HCT116 (cell line): Measurements from ENCODE around the gene SEMA4F. TPM values are rescaled to one million over a fixed set of nuclear protein-coding genes. Genes with fewer than 3 reads are reported as not detected.

ENCODE experiments used
- ATAC-seq: fragments of 200-7000 bp; cut with Tn5 transposase; 2 replicates; pipeline ENCODE4 v1.9.1; 2020; ENCODE audit warnings: mild to moderate bottlenecking, moderate library complexity
- BruUV-seq: library from RNA; stranded (reverse); fragments of 400-500 nt; replicated peaks from 2 replicates; lab custom pipeline; 2021; lab: Mats Ljungman, UMichigan
- CTCF ChIA-PET: fragments of 300-600 bp; sonication (Branson Sonifier 250); formaldehyde crosslinking; loops from one replicate; lab custom pipeline; 2021; ENCODE audit warnings: antibody characterized with exemption; lab: Charles Lee
- POLR2A ChIA-PET: fragments of 300-600, 350-600 bp; sonication (Branson Sonifier 250); formaldehyde crosslinking; loops from one replicate; lab custom pipeline; 2021; ENCODE audit warnings: antibody characterized with exemption; lab: Charles Lee
- RAD21 ChIA-PET, 2 experiments: fragments of 300-600 bp; sonication (Branson Sonifier 250); formaldehyde crosslinking; loops; one replicate each; lab custom pipeline; 2023; ENCODE audit warnings: low total read pairs in 2 of 2; ENCODE audit not compliant: uncharacterized antibody in 2 of 2, unreplicated experiment in 2 of 2, low non-redundant PET in 1 of 2; lab: Charles Lee
- DNase-seq: peaks from one replicate; pipeline ENCODE4 v3.0.0-alpha.2; 2010; ENCODE audit warnings: low read depth, low spot score
- H2AFZ ChIP-seq: fragments of 200-600 bp; shearing (Covaris generic), sonication (generic); 2 replicates; pipeline ENCODE4 v1.6.1; 2017; ENCODE audit warnings: low read depth, mixed run types, mixed read lengths, antibody characterized with exemption, low read length; ENCODE audit not compliant: poor library complexity, severe bottlenecking
- H3K27ac ChIP-seq: 2 replicates; pipeline ENCODE4 v1.5.1; 2012; ENCODE audit warnings: low read depth, low read length
- H3K27me3 ChIP-seq: fragments of 200-600 bp; sonication (generic); 2 replicates; pipeline ENCODE4 v1.6.1; 2016; ENCODE audit warnings: mixed run types, low read length, mixed read lengths; ENCODE audit not compliant: insufficient read depth
- H3K36me3 ChIP-seq, 2 experiments: fragments of 200-500 bp in 1 of 2; fragments of 200-600 bp in 1 of 2; sonication (Bioruptor generic) in 1 of 2; sonication (generic) in 1 of 2; 2 replicates each; pipeline versions ENCODE4 v1.5.1 to v1.6.1; 2014 to 2016; ENCODE audit warnings: low read length in 2 of 2, inconsistent platforms in 1 of 2, mixed read lengths in 1 of 2, mixed run types in 1 of 2; ENCODE audit not compliant: insufficient read depth in 2 of 2, control insufficient read depth in 1 of 2
- H3K4me1 ChIP-seq, 2 experiments: fragments of 200-600 bp in 1 of 2; sonication (generic) in 1 of 2; 2 replicates each; pipeline versions ENCODE4 v1.5.1 to v1.6.1; 2012 to 2017; ENCODE audit warnings: low read length in 2 of 2, inconsistent platforms in 1 of 2, mild to moderate bottlenecking in 1 of 2, mixed read lengths in 1 of 2, mixed run types in 1 of 2, moderate library complexity in 1 of 2; ENCODE audit not compliant: insufficient read depth in 2 of 2, control insufficient read depth in 1 of 2
- H3K4me2 ChIP-seq: fragments of 200-600 bp; sonication (generic); 2 replicates; pipeline ENCODE4 v1.6.1; 2017; ENCODE audit warnings: mixed run types, low read length, mixed read lengths
- H3K4me3 ChIP-seq, 2 experiments: fragments of 200-600 bp in 1 of 2; sonication (generic) in 1 of 2; replicated peaks in 1 of 2; 2 replicates each; pipeline ENCODE4 v1.5.1; 2011 to 2016; ENCODE audit warnings: low read length in 2 of 2, control low read depth in 1 of 2, low read depth in 1 of 2, mild to moderate bottlenecking in 1 of 2, mixed read lengths in 1 of 2, mixed run types in 1 of 2
- H3K79me2 ChIP-seq: fragments of 200-600 bp; sonication (generic); 2 replicates; pipeline ENCODE4 v1.6.1; 2017; ENCODE audit warnings: mild to moderate bottlenecking, mixed run types, low read length, moderate library complexity, mixed read lengths; ENCODE audit not compliant: insufficient read depth
- H3K9ac ChIP-seq: fragments of 200-600 bp; sonication (generic); 2 replicates; pipeline ENCODE4 v1.6.1; 2016; ENCODE audit warnings: low read length, mixed read lengths
- H3K9me2 ChIP-seq: fragments of 200-600 bp; sonication (generic), shearing (Covaris generic); 2 replicates; pipeline ENCODE4 v1.6.1; 2017; ENCODE audit warnings: mixed run types, mild to moderate bottlenecking, moderate library complexity; ENCODE audit not compliant: insufficient read depth
- H3K9me3 ChIP-seq, 2 experiments: fragments of 200-500 bp in 1 of 2; fragments of 200-600 bp in 1 of 2; sonication (Bioruptor generic) in 1 of 2; sonication (generic) in 1 of 2; 2 replicates each; pipeline ENCODE4 v1.6.1; 2014 to 2017; ENCODE audit warnings: low read length in 2 of 2, mixed read lengths in 2 of 2, inconsistent platforms in 1 of 2, low read depth in 1 of 2, mild to moderate bottlenecking in 1 of 2, mixed run types in 1 of 2, moderate library complexity in 1 of 2; ENCODE audit not compliant: control insufficient read depth in 1 of 2, insufficient read depth in 1 of 2
- H4K20me1 ChIP-seq: fragments of 200-600 bp; sonication (generic), shearing (Covaris generic); 2 replicates; pipeline ENCODE4 v1.6.1; 2017; ENCODE audit warnings: mixed run types, mild to moderate bottlenecking, moderate library complexity; ENCODE audit not compliant: insufficient read depth
- CBX3 ChIP-seq: IDR thresholded peaks from 2 replicates; pipeline ENCODE4 v1.6.1; 2012; ENCODE audit warnings: low read depth
- CEBPB ChIP-seq: IDR thresholded peaks from 2 replicates; pipeline ENCODE4 v1.6.1; 2012; ENCODE audit warnings: low read depth
- CTCF ChIP-seq, 3 experiments: fragments of 200-600 bp in 1 of 3; sonication (generic) in 1 of 3; IDR thresholded peaks in 2 of 3; conservative IDR thresholded peaks in 1 of 3; 2 replicates each; pipeline ENCODE4 v1.5.1; 2012 to 2017; ENCODE audit warnings: low read depth in 2 of 3, low read length in 2 of 3, antibody characterized with exemption in 1 of 3, borderline replicate concordance in 1 of 3, control low read depth in 1 of 3, mild to moderate bottlenecking in 1 of 3, mixed read lengths in 1 of 3, mixed run types in 1 of 3, moderate library complexity in 1 of 3; ENCODE audit not compliant: insufficient read depth in 1 of 3
- EGR1 ChIP-seq: IDR thresholded peaks from 2 replicates; pipeline ENCODE4 v1.6.1; 2012; ENCODE audit warnings: low read depth
- EZH2phosphoT487 ChIP-seq: fragments of 200-600 bp; IDR thresholded peaks from 2 replicates; pipeline ENCODE4 v1.6.1; 2018; ENCODE audit warnings: antibody characterized with exemption, borderline replicate concordance
- JUND ChIP-seq: IDR thresholded peaks from 2 replicates; pipeline ENCODE4 v1.6.1; 2012
- MAX ChIP-seq: IDR thresholded peaks from 2 replicates; pipeline ENCODE4 v1.6.1; 2012
- POLR2A ChIP-seq: IDR thresholded peaks from 2 replicates; pipeline ENCODE4 v1.7.0; 2011; ENCODE audit warnings: borderline replicate concordance; ENCODE audit not compliant: insufficient read depth, insufficient read length; ENCODE audit errors: extremely low read depth
- POLR2AphosphoS5 ChIP-seq: IDR thresholded peaks from 2 replicates; pipeline ENCODE4 v1.6.1; 2011; ENCODE audit warnings: mild to moderate bottlenecking, low read depth, low read length, moderate library complexity
- RAD21 ChIP-seq: IDR thresholded peaks from 2 replicates; pipeline ENCODE4 v1.6.1; 2012; ENCODE audit warnings: low read depth, mild to moderate bottlenecking
- SIN3A ChIP-seq: IDR thresholded peaks from 2 replicates; pipeline ENCODE4 v1.6.1; 2012; ENCODE audit warnings: low read depth
- SP1 ChIP-seq: IDR thresholded peaks from 2 replicates; pipeline ENCODE4 v1.6.1; 2012; ENCODE audit warnings: low read depth
- YY1 ChIP-seq: IDR thresholded peaks from 2 replicates; pipeline ENCODE4 v1.6.1; 2011; ENCODE audit warnings: low read length, low read depth, moderate library complexity, mild to moderate bottlenecking; ENCODE audit not compliant: insufficient replicate concordance; ENCODE audit errors: extremely low read depth
- ZBTB33 ChIP-seq: IDR thresholded peaks from 2 replicates; pipeline ENCODE4 v1.6.1; 2011; ENCODE audit warnings: mild to moderate bottlenecking, low read length, moderate library complexity; ENCODE audit not compliant: insufficient replicate concordance; ENCODE audit errors: extremely low read depth
- ZNF274 ChIP-seq: fragments of 200-500 bp; sonication (Bioruptor generic); IDR thresholded peaks from 2 replicates; pipeline ENCODE4 v1.6.1; 2014; ENCODE audit warnings: mild to moderate bottlenecking, low read depth, low read length, inconsistent platforms
- intact Hi-C: fragments of 100-400 bp; cut with micrococcal nuclease; formaldehyde crosslinking; loops from 2 replicates; pipeline ENCODE4 v1.10.0; 2022
- total RNA-seq: library from RNA; stranded (reverse); gene quantifications from one replicate; pipeline ENCODE4 v1.2.1, GENCODE V29; 2021; ENCODE audit not compliant: unreplicated experiment

SEMA4F gene
- total RNA-seq, 1 experiment from 2014 or later = 12.3 TPM

- Histone ChIP-seq H3K9me2 (no peaks in the 10 kb centered on the region), H3K27me3 (no peaks in the 10 kb centered on the region), H3K4me3 (no peak overlapping the region), H3K4me2 (no peak overlapping the region), H2AFZ (no peak overlapping the region), H3K79me2 (no peaks in the 10 kb centered on the region), H3K36me3 (peaks cover 0 to 8% of the 10 kb centered on the region in 2 experiments; a peak in 2 of 4 replicates), H4K20me1 (no peaks in the 10 kb centered on the region), H3K9ac (no peak overlapping the region), H3K9me3 (no peaks in the 10 kb centered on the region), H3K4me1 (no peaks in the 10 kb centered on the region), H3K27ac (no peak overlapping the region)
- DNase-seq = no peak
- intact Hi-C loops = no loop called here
- ATAC-seq = no peak
- ChIA-PET RAD21 (no interaction called here), POLR2A (no interaction called here), CTCF (no interaction called here)
- BruUV-seq = no TSS peak
- TF ChIP-seq SP1 (no peak), JUND (no peak), CEBPB (no peak), ZBTB33 (no peak), YY1 (no peak), RAD21 (no peak), CBX3 (no peak), POLR2AphosphoS5 (no peak), POLR2A (no peak), CTCF (IDR thresholded peaks at IDR 0.05 in 2 of 3, conservative IDR thresholded peaks at IDR 0.05 in 1 of 3; ENCODE audit: borderline replicate concordance in 1 of 3, insufficient read depth in 1 of 3, low read depth in 2 of 3, low read length in 2 of 3) (no peak), MAX (no peak), SIN3A (no peak), EGR1 (no peak), ZNF274 (no peak), EZH2phosphoT487 (no peak)
Observed at GRCh38 chr2:74617122-74617521, 36.9 kb upstream of the SEMA4F start.
